HepG2 (cell line): ENCODE measurements around the gene PPOX. TPM values are rescaled to one million over a fixed set of nuclear protein-coding genes. Genes with fewer than 3 reads are reported as not detected.
A peak's percentile ranks its signal among the peaks of the same experiment; 100 is the strongest.

ENCODE experiments used
- ARNT ChIP-seq: fragments of 450-650 bp; IDR thresholded peaks from 2 replicates; pipeline ENCODE4 v1.6.1; 2017
- CHD4 ChIP-seq: fragments of 200-600 bp; sonication (generic); IDR thresholded peaks from 2 replicates; pipeline ENCODE4 v1.7.0; 2017; ENCODE audit warnings: mild to moderate bottlenecking, low read length, borderline replicate concordance
- E2F1 ChIP-seq: sonication (generic); formaldehyde crosslinking; IDR thresholded peaks from 2 replicates; pipeline ENCODE4 v1.5.0; 2020; ENCODE audit warnings: missing genetic modification reagents
- FOSL1 ChIP-seq: sonication (generic); formaldehyde crosslinking; IDR thresholded peaks from 2 replicates; pipeline ENCODE4 v1.9.0; 2021; ENCODE audit warnings: missing genetic modification reagents, borderline replicate concordance
- JUNB ChIP-seq: sonication (generic); formaldehyde crosslinking; IDR thresholded peaks from 2 replicates; pipeline ENCODE4 v1.8.0; 2022; ENCODE audit warnings: missing genetic modification reagents, mild to moderate bottlenecking, borderline replicate concordance
- KAT7 ChIP-seq: IDR thresholded peaks from 2 replicates; pipeline ENCODE4 v1.6.1; 2018; ENCODE audit warnings: borderline replicate concordance, missing compliant biosample characterization
- KLF11 ChIP-seq: IDR thresholded peaks from 2 replicates; pipeline ENCODE4 v1.6.1; 2016; ENCODE audit warnings: missing compliant biosample characterization
- MTF2 ChIP-seq: sonication (generic); formaldehyde crosslinking; IDR thresholded peaks from 2 replicates; pipeline ENCODE4 v1.5.0; 2020; ENCODE audit warnings: missing genetic modification reagents, borderline replicate concordance
- NCOA1 ChIP-seq: sonication (generic); formaldehyde crosslinking; IDR thresholded peaks from 2 replicates; pipeline ENCODE4 v1.9.0; 2021; ENCODE audit warnings: missing genetic modification reagents
- NFATC3 ChIP-seq: sonication (generic); formaldehyde crosslinking; IDR thresholded peaks from 2 replicates; pipeline ENCODE4 v1.5.1; 2020; ENCODE audit warnings: mild to moderate bottlenecking, missing genetic modification reagents
- NFE2L2 ChIP-seq: fragments of 150-350 bp; IDR thresholded peaks from 2 replicates; pipeline ENCODE4 v1.6.1; 2014; ENCODE audit warnings: low read length
- POGZ ChIP-seq: sonication (generic); formaldehyde crosslinking; IDR thresholded peaks from 2 replicates; pipeline ENCODE4 v1.4.0; 2020; ENCODE audit warnings: mild to moderate bottlenecking, missing genetic modification reagents
- RFX1 ChIP-seq: fragments of 450-650 bp; IDR thresholded peaks from 2 replicates; pipeline ENCODE4 v1.6.1; 2017
- SMARCE1 ChIP-seq: fragments of 450-650 bp; IDR thresholded peaks from 2 replicates; pipeline ENCODE4 v1.6.1; 2017; ENCODE audit warnings: borderline replicate concordance
- SRSF1 ChIP-seq: fragments of 200-400 bp; formaldehyde crosslinking; optimal IDR thresholded peaks from 2 replicates; pipeline ENCODE3; 2017; ENCODE audit warnings: mild to moderate bottlenecking, low read depth, low read length, moderate library complexity
- SYNCRIP ChIP-seq: fragments of 200-400 bp; formaldehyde crosslinking; IDR thresholded peaks from 2 replicates; pipeline ENCODE4 v1.6.1; 2018; ENCODE audit warnings: mild to moderate bottlenecking, low read depth, low read length; ENCODE audit not compliant: insufficient read depth
- TEAD2 ChIP-seq: sonication (generic); formaldehyde crosslinking; IDR thresholded peaks from 2 replicates; pipeline ENCODE4 v1.9.0; 2021; ENCODE audit warnings: missing genetic modification reagents
- ZBTB20 ChIP-seq: sonication (generic); formaldehyde crosslinking; IDR thresholded peaks from 2 replicates; pipeline ENCODE4 v1.8.1; 2023; ENCODE audit warnings: missing genetic modification reagents, low read depth, mild to moderate bottlenecking, borderline replicate concordance
- ZFP1 ChIP-seq: IDR thresholded peaks from 2 replicates; pipeline ENCODE4 v1.6.1; 2016
- ZNF12 ChIP-seq: sonication (generic); formaldehyde crosslinking; IDR thresholded peaks from 2 replicates; pipeline ENCODE4 v1.5.0; 2020; ENCODE audit warnings: missing genetic modification reagents
- ZNF430 ChIP-seq: sonication (generic); formaldehyde crosslinking; IDR thresholded peaks from 2 replicates; pipeline ENCODE4 v1.9.0; 2021; ENCODE audit warnings: mild to moderate bottlenecking, missing genetic modification reagents
- ZNF652 ChIP-seq: IDR thresholded peaks from 2 replicates; pipeline ENCODE4 v1.6.1; 2016; ENCODE audit warnings: low read depth, borderline replicate concordance
- ZNF83 ChIP-seq: sonication (generic); formaldehyde crosslinking; IDR thresholded peaks from 2 replicates; pipeline ENCODE4 v1.4.0; 2020; ENCODE audit warnings: missing genetic modification reagents, mild to moderate bottlenecking, borderline replicate concordance
- ZSCAN12 ChIP-seq: sonication (generic); formaldehyde crosslinking; IDR thresholded peaks from 2 replicates; pipeline ENCODE4 v1.9.0; 2021; ENCODE audit warnings: mild to moderate bottlenecking, missing genetic modification reagents
- polyA plus RNA-seq, 8 experiments: library from polyadenylated mRNA; depleted of rRNA in 3 of 8; stranded (reverse) in 7 of 8; unstranded in 1 of 8; fragments of >200 nt; fragmentation: Illumina TruSeq in 4 of 8; extraction: Trizol in 4 of 8; gene quantifications; 2 replicates each; pipeline versions ENCODE4 v1.2.1 to v1.2.3, GENCODE V29; 2011 to 2016; ENCODE audit warnings: low read depth in 4 of 8, missing spikeins in 1 of 8, mixed read lengths in 1 of 8; ENCODE audit not compliant: insufficient read depth in 1 of 8
- total RNA-seq, 5 experiments: library from RNA; depleted of rRNA; stranded (reverse); fragments of >200 nt; fragmentation: Illumina TruSeq; extraction: Trizol; gene quantifications; 2 replicates each; pipeline ENCODE4 v1.2.3, GENCODE V29; 2016; ENCODE audit warnings: low read depth in 1 of 5
- TF ChIP-seq, protein P1 (sequence below): sonication (generic); formaldehyde crosslinking; IDR thresholded peaks from 2 replicates; pipeline ENCODE4 v1.5.0; 2020; ENCODE audit warnings: mild to moderate bottlenecking, missing genetic modification reagents
- TF ChIP-seq, protein P2 (sequence below): sonication (generic); formaldehyde crosslinking; IDR thresholded peaks from 2 replicates; pipeline ENCODE4 v1.8.1; 2022; ENCODE audit warnings: mild to moderate bottlenecking, missing genetic modification reagents
- TF ChIP-seq, protein P3 (sequence below): sonication (generic); formaldehyde crosslinking; conservative IDR thresholded peaks from 2 replicates; pipeline ENCODE4 v1.4.0; 2020; ENCODE audit warnings: missing genetic modification reagents

The PPOX gene
- total and polyA plus RNA-seq, 2 of the 13 experiments (the other 11 are each of a cell fraction or from before 2014, with no cell fraction given), result 15.5 to 27.7 TPM

- TF ChIP-seq, protein P1, sequence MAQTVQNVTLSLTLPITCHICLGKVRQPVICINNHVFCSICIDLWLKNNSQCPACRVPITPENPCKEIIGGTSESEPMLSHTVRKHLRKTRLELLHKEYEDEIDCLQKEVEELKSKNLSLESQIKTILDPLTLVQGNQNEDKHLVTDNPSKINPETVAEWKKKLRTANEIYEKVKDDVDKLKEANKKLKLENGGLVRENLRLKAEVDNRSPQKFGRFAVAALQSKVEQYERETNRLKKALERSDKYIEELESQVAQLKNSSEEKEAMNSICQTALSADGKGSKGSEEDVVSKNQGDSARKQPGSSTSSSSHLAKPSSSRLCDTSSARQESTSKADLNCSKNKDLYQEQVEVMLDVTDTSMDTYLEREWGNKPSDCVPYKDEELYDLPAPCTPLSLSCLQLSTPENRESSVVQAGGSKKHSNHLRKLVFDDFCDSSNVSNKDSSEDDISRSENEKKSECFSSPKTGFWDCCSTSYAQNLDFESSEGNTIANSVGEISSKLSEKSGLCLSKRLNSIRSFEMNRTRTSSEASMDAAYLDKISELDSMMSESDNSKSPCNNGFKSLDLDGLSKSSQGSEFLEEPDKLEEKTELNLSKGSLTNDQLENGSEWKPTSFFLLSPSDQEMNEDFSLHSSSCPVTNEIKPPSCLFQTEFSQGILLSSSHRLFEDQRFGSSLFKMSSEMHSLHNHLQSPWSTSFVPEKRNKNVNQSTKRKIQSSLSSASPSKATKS, result no peak
- no peak for TF ChIP-seq ZNF12 (CRISPR knock-in tag)
- no peak for TF ChIP-seq NFE2L2
- TF ChIP-seq ZNF430, result no peak
- no peak for TF ChIP-seq RFX1
- peak; percentile 80; the same call in 1 of the 2 replicates for TF ChIP-seq KAT7
- TF ChIP-seq ZNF83 (CRISPR knock-in tag), result no peak
- no peak for TF ChIP-seq ZFP1 (CRISPR knock-in tag)
- TF ChIP-seq, protein P2, sequence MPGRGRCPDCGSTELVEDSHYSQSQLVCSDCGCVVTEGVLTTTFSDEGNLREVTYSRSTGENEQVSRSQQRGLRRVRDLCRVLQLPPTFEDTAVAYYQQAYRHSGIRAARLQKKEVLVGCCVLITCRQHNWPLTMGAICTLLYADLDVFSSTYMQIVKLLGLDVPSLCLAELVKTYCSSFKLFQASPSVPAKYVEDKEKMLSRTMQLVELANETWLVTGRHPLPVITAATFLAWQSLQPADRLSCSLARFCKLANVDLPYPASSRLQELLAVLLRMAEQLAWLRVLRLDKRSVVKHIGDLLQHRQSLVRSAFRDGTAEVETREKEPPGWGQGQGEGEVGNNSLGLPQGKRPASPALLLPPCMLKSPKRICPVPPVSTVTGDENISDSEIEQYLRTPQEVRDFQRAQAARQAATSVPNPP (CRISPR knock-in tag), result 0 out of 2 replicates have a peak, but pooled peaks have one; percentile 77
- no peak for TF ChIP-seq CHD4
- TF ChIP-seq FOSL1 (CRISPR knock-in tag), result no peak
- no peak for TF ChIP-seq SYNCRIP
- no peak for TF ChIP-seq ZSCAN12
- TF ChIP-seq SMARCE1, result no peak
- no peak for TF ChIP-seq TEAD2 (CRISPR knock-in tag)
- no peak for TF ChIP-seq SRSF1
- no peak for TF ChIP-seq ARNT
- no peak for TF ChIP-seq NCOA1 (CRISPR knock-in tag)
- peak; percentile 50; the same call in 1 of the 2 replicates for TF ChIP-seq KLF11 (CRISPR knock-in tag)
- peak; percentile 76; the same call in 1 of the 2 replicates for TF ChIP-seq ZBTB20 (CRISPR knock-in tag)
- no peak for TF ChIP-seq NFATC3 (CRISPR knock-in tag)
- TF ChIP-seq ZNF652 (CRISPR knock-in tag), result no peak; the same call in 1 of the 2 replicates
- TF ChIP-seq, protein P3, sequence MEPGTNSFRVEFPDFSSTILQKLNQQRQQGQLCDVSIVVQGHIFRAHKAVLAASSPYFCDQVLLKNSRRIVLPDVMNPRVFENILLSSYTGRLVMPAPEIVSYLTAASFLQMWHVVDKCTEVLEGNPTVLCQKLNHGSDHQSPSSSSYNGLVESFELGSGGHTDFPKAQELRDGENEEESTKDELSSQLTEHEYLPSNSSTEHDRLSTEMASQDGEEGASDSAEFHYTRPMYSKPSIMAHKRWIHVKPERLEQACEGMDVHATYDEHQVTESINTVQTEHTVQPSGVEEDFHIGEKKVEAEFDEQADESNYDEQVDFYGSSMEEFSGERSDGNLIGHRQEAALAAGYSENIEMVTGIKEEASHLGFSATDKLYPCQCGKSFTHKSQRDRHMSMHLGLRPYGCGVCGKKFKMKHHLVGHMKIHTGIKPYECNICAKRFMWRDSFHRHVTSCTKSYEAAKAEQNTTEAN (CRISPR knock-in tag), result 0 out of 2 replicates have a peak, but pooled peaks have one; percentile 56
- no peak for TF ChIP-seq JUNB (CRISPR knock-in tag)
- peak; percentile 45; the same call in 1 of the 2 replicates for TF ChIP-seq POGZ (CRISPR knock-in tag)
- TF ChIP-seq E2F1 (CRISPR knock-in tag), result no peak
- TF ChIP-seq MTF2 (CRISPR knock-in tag), result no peak
These were observed 35.8 kb downstream of the PPOX start, which contains the start of gene NDUFS2 (continued) for GRCh38 chr1:161201836-161202712.
